PC-3 (cell line): ENCODE results near the gene ACCS. TPM values are rescaled to one million over a fixed set of nuclear protein-coding genes. Genes with fewer than 3 reads are reported as not detected.

ENCODE experiments used
- ATAC-seq: fragments of 200-7000 bp; cut with Tn5 transposase; 2 replicates; pipeline ENCODE4 v1.9.1; 2020; ENCODE audit warnings: mild to moderate bottlenecking, moderate library complexity
- BruUV-seq: library from RNA; stranded (reverse); fragments of 400-500 nt; replicated peaks from 2 replicates; lab custom pipeline; 2021; lab: Mats Ljungman, UMichigan
- CTCF ChIA-PET: fragments of 300-600 bp; sonication (Branson Sonifier 250); formaldehyde crosslinking; loops from one replicate; lab custom pipeline; 2022; ENCODE audit warnings: antibody characterized with exemption; lab: Charles Lee
- POLR2A ChIA-PET: fragments of 300-600 bp; sonication (Branson Sonifier 250); formaldehyde crosslinking; loops from one replicate; lab custom pipeline; 2022; ENCODE audit warnings: antibody characterized with exemption; ENCODE audit not compliant: unreplicated experiment; lab: Charles Lee
- DNase-seq: peaks from one replicate; pipeline ENCODE4 v3.0.0-alpha.2; 2015
- H2AFZ ChIP-seq: fragments of 300-600 bp; sonication (generic); 2 replicates; pipeline ENCODE4 v1.6.0; 2016; ENCODE audit warnings: antibody characterized with exemption, low read length
- H3F3A ChIP-seq: fragments of 300-600 bp; sonication (generic); one replicate; pipeline ENCODE4 v1.6.0; 2017; ENCODE audit warnings: antibody characterized with exemption, low read length, control low read depth, mild to moderate bottlenecking; ENCODE audit not compliant: unreplicated experiment
- H3K27ac ChIP-seq: fragments of 300-600 bp; sonication (generic); 2 replicates; pipeline ENCODE4 v1.5.1; 2016; ENCODE audit warnings: mild to moderate bottlenecking, low read length
- H3K27me3 ChIP-seq: fragments of 300-600 bp; sonication (generic); 2 replicates; pipeline ENCODE4 v1.6.1; 2016; ENCODE audit warnings: low read length, mixed read lengths
- H3K36me3 ChIP-seq: fragments of 300-600 bp; sonication (generic); 2 replicates; pipeline ENCODE4 v1.6.1; 2016; ENCODE audit warnings: low read depth, mixed run types, low read length, mixed read lengths
- H3K4me1 ChIP-seq: fragments of 300-600 bp; sonication (generic); 2 replicates; pipeline ENCODE4 v1.5.1; 2016; ENCODE audit warnings: low read length; ENCODE audit not compliant: insufficient read depth
- H3K4me2 ChIP-seq: fragments of 300-600 bp; sonication (generic); 2 replicates; pipeline ENCODE4 v1.6.0; 2016; ENCODE audit warnings: low read length
- H3K4me3 ChIP-seq: fragments of 300-600 bp; sonication (generic); 2 replicates; pipeline ENCODE4 v1.5.1; 2016; ENCODE audit warnings: mild to moderate bottlenecking, low read length, mixed read lengths
- H3K79me2 ChIP-seq: fragments of 300-600 bp; sonication (generic); 2 replicates; pipeline ENCODE4 v1.6.1; 2017; ENCODE audit warnings: low read length, mixed read lengths
- H3K9ac ChIP-seq: fragments of 300-600 bp; sonication (generic); 2 replicates; pipeline ENCODE4 v1.6.0; 2016; ENCODE audit warnings: mild to moderate bottlenecking, low read length
- H3K9me2 ChIP-seq: fragments of 300-600 bp; sonication (generic); replicated peaks from 2 replicates; pipeline ENCODE4 v1.6.1; 2016; ENCODE audit warnings: mixed run types, low read length, mixed read lengths
- H3K9me3 ChIP-seq: fragments of 300-600 bp; sonication (generic); 2 replicates; pipeline ENCODE4 v1.6.1; 2016; ENCODE audit warnings: low read length, mixed read lengths
- H4K20me1 ChIP-seq: fragments of 300-600 bp; sonication (generic); 2 replicates; pipeline ENCODE4 v1.6.1; 2016; ENCODE audit warnings: low read length, mixed read lengths
- EZH2 ChIP-seq: fragments of 300-600 bp; sonication (generic); IDR thresholded peaks from one replicate; pipeline ENCODE4 v1.6.1; 2017; ENCODE audit warnings: antibody characterized with exemption, mild to moderate bottlenecking, low read length; ENCODE audit not compliant: unreplicated experiment
- EZH2phosphoT487 ChIP-seq: fragments of 300-600 bp; sonication (generic); IDR thresholded peaks from 2 replicates; pipeline ENCODE4 v1.6.1; 2018; ENCODE audit warnings: mild to moderate bottlenecking, antibody characterized with exemption, low read length, borderline replicate concordance
- intact Hi-C: fragments of 100-400 bp; cut with micrococcal nuclease; formaldehyde crosslinking; loops from 2 replicates; pipeline ENCODE4 v1.9.0; 2023
- total RNA-seq: library from RNA; depleted of rRNA; stranded (reverse); fragments of >200 nt; gene quantifications from 2 replicates; pipeline ENCODE4 v1.2.3, GENCODE V29; 2014
- TF ChIP-seq, protein P1 (sequence below): fragments of 300-600 bp; sonication (generic); conservative IDR thresholded peaks from 2 replicates; pipeline ENCODE4 v1.5.1; 2017; ENCODE audit warnings: antibody characterized with exemption, low read depth, mild to moderate bottlenecking, low read length

ACCS gene
- total RNA-seq, 1 experiment from 2014 or later = 3.8 TPM

DNA sequence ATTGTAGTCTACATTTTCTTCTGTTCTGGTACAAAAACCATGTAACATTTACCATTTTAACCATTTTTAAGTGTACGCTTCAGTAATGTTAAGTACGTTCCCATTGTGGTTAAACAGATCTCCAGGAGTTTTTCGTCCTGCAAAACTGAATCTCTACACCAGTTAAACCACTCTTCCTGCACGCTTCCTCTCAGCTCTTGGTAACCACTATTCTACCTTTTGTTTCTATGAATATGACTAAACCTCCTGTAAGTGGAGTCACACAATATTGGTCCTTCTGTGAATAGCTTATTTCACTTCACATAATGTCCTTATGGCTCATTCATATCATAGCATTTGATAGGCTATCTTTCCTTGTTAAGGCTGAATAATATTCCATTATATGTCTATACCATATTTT lies 22.3 kb downstream of the ACCS start:
- no peak for TF ChIP-seq EZH2phosphoT487
- TF ChIP-seq EZH2 = no peak
- TF ChIP-seq, protein P1, sequence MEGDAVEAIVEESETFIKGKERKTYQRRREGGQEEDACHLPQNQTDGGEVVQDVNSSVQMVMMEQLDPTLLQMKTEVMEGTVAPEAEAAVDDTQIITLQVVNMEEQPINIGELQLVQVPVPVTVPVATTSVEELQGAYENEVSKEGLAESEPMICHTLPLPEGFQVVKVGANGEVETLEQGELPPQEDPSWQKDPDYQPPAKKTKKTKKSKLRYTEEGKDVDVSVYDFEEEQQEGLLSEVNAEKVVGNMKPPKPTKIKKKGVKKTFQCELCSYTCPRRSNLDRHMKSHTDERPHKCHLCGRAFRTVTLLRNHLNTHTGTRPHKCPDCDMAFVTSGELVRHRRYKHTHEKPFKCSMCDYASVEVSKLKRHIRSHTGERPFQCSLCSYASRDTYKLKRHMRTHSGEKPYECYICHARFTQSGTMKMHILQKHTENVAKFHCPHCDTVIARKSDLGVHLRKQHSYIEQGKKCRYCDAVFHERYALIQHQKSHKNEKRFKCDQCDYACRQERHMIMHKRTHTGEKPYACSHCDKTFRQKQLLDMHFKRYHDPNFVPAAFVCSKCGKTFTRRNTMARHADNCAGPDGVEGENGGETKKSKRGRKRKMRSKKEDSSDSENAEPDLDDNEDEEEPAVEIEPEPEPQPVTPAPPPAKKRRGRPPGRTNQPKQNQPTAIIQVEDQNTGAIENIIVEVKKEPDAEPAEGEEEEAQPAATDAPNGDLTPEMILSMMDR = no peak
- H3K27me3 ChIP-seq = 0 out of 2 replicates have a peak, but pooled peaks cover 6% of the 10 kb centered on the region
- H3K9me2 ChIP-seq = no peaks in the 10 kb centered on the region
- no peak overlapping the region for H3K27ac ChIP-seq
- CTCF ChIA-PET = no interaction called here
- H3K9ac ChIP-seq = no peak overlapping the region
- H3K9me3 ChIP-seq = no peaks in the 10 kb centered on the region
- DNase-seq (no peak), ATAC-seq (no peak)
- H3K4me3 ChIP-seq = no peak overlapping the region
- intact Hi-C loops = no loop called here
- no peaks in the 10 kb centered on the region for H4K20me1 ChIP-seq
- POLR2A ChIA-PET = no interaction called here
- no peaks in the 10 kb centered on the region for H3F3A ChIP-seq
- H2AFZ ChIP-seq = no peak overlapping the region
- no TSS peak for BruUV-seq
- H3K4me2 ChIP-seq = no peak overlapping the region
- no peaks in the 10 kb centered on the region for H3K79me2 ChIP-seq
- H3K4me1 ChIP-seq = no peaks in the 10 kb centered on the region
- no peaks in the 10 kb centered on the region for H3K36me3 ChIP-seq

DNA sequence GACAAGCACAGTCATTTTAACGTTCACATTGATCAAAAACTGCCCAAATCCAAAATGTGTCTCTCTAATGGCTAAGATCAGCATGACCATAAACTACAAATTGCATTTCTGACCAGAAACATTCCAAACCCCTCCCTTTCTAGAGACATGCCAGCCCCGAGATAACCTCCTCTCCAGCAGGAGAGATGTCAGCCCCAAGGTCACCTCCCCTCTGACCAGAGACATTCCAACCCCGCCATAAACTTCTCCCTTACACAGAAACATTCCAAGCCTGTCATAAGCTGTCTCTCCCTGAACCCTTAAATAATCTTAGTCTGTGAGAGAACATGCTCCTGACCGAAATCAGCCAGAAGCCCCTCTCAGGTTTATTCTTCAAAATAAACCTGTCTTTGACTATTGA lies 22.8 kb downstream of the ACCS start:
- H3K27me3 ChIP-seq = 0 out of 2 replicates have a peak, but pooled peaks cover 6% of the 10 kb centered on the region
- POLR2A ChIA-PET = no interaction called here
- no peak for TF ChIP-seq EZH2
- TF ChIP-seq, protein P1 = no peak

DNA sequence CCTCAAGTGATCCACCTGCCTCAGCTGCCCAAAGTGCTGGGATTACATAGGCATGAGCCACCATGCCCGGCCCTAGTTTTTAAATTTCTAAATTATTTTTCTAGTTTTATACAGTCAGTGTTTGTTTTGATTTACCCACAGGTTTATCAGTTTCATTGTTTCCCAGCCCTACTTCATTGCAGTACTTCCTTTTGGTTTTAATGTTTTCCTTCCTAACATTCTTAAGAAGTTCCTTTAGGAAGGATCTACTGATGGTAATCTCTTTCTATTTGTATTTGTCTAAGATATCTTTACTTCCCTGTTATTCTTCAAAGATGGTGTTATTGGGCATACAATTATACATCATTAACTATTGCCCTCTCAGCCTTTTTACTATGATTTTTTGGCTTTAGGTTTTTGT lies 24.5 kb downstream of the ACCS start:
- 0 out of 2 replicates have a peak, but pooled peaks cover 6% of the 10 kb centered on the region for H3K27me3 ChIP-seq
- no peaks in the 10 kb centered on the region for H3K4me1 ChIP-seq
- intact Hi-C loops = no loop called here
- TF ChIP-seq EZH2phosphoT487 = no peak
- TF ChIP-seq, protein P1 = no peak
- TF ChIP-seq EZH2 = no peak
- POLR2A ChIA-PET = no interaction called here
- no TSS peak for BruUV-seq
- no peak for ATAC-seq
- no peak overlapping the region for H2AFZ ChIP-seq
- no peak overlapping the region for H3K9ac ChIP-seq
- no peak for DNase-seq
- H4K20me1 ChIP-seq = no peaks in the 10 kb centered on the region
- no peak overlapping the region for H3K4me3 ChIP-seq
- H3K27ac ChIP-seq = no peak overlapping the region
- CTCF ChIA-PET = no interaction called here
- H3K9me3 ChIP-seq = no peaks in the 10 kb centered on the region
- no peaks in the 10 kb centered on the region for H3K79me2 ChIP-seq
- H3K36me3 ChIP-seq = no peaks in the 10 kb centered on the region
- H3F3A ChIP-seq = no peaks in the 10 kb centered on the region
- no peaks in the 10 kb centered on the region for H3K9me2 ChIP-seq
- no peak overlapping the region for H3K4me2 ChIP-seq

More for the DNA sequence above, 22.8 kb downstream of the ACCS start:
- intact Hi-C loops = no loop called here
- CTCF ChIA-PET = no interaction called here
- no peaks in the 10 kb centered on the region for H4K20me1 ChIP-seq
- H3K27ac ChIP-seq = no peak overlapping the region
- H2AFZ ChIP-seq = no peak overlapping the region
- no peak overlapping the region for H3K9ac ChIP-seq
- ATAC-seq (no peak), DNase-seq (no peak)
- H3K36me3 ChIP-seq = no peaks in the 10 kb centered on the region
- BruUV-seq = no TSS peak
- H3K4me3 ChIP-seq = no peak overlapping the region
- no peaks in the 10 kb centered on the region for H3K9me2 ChIP-seq
- no peaks in the 10 kb centered on the region for H3K79me2 ChIP-seq
- no peaks in the 10 kb centered on the region for H3K9me3 ChIP-seq
- no peaks in the 10 kb centered on the region for H3F3A ChIP-seq
- H3K4me2 ChIP-seq = no peak overlapping the region
- H3K4me1 ChIP-seq = no peaks in the 10 kb centered on the region
